GM19463 (cell line): Measurements from ENCODE around the gene COL5A1.
"Not testable (repeated sequence)": the region's sequence is repeated elsewhere in the genome, so short reads cannot be mapped to it uniquely, and the experiment has no call there.

Experiments
- ATAC-seq: cut with Tn5 transposase; IDR thresholded peaks from one replicate; pipeline ENCODE4 v1.9.1; 2021; ENCODE audit warnings: mild to moderate bottlenecking, moderate library complexity; ENCODE audit not compliant: unreplicated experiment

COL5A1 gene

DNA sequence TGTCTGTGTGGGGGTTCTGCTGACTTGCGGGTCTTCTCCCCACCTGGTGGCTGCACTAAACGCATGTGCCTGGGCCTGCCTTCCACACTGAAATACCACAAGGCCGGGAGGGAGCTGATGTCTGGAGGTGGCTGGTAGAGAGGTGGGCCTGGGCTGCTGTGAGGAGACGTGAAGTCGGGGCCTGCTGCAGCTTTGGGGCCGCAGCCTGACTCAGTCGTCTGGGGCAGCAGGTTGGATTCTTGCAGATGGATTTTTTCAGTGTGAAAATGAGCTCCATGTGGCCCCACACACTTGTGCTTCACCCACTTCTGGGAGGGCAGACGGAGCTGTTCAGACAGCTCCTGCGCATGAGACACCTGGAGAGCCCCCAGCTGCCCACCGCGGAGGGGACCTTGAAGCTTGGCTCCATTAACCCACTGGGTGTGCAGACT lies 29.3 kb downstream of the COL5A1 start:
- no peak for ATAC-seq

DNA sequence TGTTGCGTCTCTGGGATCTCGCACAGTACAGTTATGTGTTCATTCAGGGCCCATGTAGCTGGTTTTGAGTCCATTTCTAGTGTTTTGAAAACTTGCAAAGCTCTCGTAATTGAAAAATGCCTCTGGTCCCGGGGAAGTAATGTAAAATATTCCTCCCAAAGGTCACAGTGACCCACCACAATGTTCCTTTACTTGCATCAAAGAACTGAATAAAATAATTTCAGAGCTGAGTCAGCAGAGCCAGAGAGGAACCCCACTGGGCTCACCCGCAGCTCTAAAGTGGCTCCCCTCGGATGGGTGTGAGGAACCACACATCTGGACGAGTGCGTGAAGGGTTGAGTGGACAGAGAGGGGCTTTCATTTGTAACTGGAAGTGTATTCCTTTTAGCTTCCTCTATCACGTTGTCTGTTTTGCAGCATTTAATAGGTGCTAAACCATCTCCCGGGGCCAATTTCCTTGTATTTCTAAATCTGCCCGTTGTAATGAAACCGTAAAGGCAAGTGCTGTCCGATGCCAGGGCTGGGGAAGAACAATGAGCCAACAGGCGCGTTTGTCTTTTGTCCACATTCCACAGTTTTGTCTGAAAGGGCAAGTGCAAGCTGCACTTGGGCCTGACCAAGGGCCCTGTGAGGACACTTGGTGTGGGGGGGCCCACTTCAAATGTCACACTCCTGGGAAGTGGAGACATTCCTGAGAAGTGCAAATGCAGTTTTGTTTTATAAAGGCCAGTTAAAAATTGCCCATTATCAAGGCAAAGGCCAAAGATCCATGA lies 29.9 kb downstream of the COL5A1 start:
- no peak for ATAC-seq

DNA sequence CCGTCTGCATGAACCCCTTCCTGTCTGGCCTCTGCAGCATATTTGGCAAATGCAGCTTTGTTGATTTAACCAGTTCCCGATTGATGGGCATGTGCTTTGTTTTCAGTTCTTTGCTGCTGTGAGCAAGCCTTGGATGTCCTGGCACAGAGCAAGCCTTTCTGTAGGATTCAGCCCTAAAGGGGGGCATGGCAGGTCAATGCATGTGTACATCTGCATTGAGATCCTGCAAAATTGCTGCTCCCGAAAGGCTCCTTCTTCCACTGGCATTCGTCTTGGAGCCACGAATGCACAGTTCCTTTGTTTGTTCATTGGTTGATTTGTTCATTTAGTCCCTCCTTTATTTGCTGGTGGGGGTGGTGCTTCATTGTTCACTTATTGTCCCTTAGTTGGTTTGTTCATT lies 34.8 kb downstream of the COL5A1 start:
- no peak for ATAC-seq

DNA sequence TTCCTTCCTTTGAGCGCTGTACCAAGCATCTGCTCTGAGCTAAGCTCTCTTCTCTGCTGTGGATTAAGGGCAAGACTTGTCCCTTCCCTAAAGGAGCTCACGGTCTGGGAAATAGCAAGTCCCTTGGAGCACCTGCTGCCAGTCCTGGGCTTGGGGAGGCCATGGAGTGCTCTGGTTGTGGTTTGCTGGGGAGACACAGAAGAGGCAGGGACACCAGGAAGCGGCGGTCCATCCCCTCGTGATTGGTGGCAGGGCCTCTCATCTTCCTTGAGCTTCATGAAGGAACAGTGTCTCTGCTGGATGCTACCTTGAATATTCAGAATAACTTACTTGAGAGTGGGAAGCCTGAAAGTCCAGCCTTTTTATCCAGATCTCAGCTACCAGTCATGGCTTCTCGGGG lies 35.3 kb downstream of the COL5A1 start:
- no peak for ATAC-seq

DNA sequence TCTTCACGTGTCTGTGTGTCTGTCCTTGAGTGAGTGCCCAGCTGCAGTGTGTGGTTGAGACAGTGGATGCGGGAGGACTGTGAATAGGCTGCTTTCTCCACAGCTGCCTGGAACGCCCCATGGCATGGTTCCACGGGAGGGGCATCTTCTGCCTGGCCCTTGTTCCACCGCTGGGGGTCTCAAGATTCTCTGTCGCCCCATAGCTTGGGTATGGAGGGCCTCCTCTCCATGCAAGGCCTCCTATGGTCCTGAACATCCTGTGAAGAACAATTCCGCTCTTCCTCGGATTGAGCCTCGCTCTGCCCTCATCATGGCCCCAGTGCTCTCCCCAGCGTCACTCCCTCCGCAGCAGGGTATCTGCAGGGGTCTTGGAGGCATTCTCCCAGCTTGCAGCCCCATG lies 36.1 kb downstream of the COL5A1 start:
- ATAC-seq: no peak

DNA sequence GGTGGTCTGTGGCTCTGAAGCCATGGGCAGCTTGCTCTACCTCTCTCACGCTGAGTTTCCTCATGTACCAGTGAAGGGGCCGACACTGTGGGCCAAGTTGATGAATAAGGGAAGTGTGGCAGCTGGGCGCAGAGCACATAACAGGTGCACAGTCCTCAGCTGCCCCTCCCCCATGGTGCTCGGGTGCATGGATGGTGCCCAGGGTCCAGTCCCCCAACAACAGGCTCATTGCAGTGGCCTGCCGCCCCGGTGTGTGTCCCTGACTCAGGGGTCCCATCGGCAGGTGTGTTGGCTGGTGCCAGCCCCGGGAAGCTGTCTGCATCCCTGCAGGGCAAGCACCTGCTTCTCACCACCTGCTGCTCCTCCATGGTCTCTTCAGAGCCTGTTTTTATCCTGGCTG lies 36.6 kb downstream of the COL5A1 start:
- no peak for ATAC-seq

DNA sequence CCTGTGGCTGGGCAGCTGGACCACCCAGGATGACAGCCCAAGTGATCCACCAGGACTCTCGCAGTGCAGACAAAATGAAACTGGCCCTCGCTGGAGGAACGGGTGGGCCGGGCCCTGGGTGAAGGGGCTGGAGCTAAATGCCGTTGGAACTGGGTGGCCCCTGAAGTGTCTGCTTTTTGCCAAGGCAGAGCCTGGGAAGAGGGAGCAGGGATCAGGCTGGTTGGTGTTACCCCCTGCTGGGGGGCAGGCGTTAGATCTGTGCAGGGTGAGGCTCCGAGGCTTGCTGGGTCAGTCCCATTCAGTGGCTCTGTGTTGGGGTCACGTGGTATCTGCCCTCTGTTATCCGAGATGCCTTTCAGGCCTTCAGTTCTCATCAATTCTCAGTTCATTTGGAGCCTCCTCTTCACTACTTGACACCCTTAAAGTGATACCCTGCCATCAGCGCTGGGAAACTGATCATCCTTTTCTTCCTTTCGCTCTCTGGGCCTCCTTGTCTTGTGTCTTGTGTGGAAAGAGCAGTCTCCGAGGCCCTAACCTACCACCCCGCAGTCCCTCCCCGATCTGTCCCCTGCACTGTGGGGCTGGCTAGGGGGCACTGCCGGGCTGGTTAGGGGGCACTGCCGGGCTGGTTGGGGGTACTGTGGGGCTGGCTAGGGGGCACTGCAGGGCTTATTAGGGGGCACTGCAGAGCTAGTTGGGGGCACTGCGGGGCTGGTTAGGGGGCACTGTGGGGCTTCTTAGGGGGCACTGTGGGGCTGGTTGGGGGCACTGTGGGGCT lies 37.3 kb downstream of the COL5A1 start:
- no peak for ATAC-seq

DNA sequence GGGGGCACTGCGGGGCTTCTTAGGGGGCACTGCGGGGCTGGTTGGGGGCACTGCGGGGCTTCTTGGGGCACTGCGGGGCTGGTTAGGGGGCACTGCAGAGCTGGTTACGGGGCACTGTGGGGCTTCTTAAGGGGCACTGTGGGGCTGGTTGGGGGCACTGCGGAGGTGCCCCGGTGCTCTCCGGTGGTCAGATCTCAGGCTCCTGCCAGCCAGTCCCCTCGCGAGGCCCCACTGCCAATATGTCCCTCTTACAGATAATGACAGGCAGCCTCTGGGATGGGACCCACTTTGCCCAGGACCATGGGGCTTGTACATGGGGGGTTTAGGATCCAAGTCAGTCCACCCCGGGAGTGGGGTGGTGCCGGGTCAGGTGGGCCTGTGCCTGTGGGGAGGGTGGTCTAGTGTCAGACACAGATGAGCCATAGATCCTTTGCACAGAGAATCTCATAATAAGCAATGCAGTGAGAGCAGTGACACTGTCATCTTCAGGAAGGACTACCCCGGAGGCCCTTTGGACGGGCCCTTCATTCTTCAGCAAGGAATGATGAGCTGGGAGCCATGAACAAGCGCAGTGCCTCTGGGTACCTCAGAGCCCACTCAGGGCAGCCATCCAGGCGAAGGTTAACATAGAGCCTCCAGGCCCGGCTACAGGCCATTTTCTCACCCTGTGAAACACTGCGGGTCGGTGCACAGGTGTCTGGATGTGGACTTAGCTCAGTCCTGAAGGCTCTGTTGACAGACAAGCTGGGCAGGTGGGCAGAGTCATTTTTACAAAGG lies 38.2 kb downstream of the COL5A1 start:
- ATAC-seq: no peak

DNA sequence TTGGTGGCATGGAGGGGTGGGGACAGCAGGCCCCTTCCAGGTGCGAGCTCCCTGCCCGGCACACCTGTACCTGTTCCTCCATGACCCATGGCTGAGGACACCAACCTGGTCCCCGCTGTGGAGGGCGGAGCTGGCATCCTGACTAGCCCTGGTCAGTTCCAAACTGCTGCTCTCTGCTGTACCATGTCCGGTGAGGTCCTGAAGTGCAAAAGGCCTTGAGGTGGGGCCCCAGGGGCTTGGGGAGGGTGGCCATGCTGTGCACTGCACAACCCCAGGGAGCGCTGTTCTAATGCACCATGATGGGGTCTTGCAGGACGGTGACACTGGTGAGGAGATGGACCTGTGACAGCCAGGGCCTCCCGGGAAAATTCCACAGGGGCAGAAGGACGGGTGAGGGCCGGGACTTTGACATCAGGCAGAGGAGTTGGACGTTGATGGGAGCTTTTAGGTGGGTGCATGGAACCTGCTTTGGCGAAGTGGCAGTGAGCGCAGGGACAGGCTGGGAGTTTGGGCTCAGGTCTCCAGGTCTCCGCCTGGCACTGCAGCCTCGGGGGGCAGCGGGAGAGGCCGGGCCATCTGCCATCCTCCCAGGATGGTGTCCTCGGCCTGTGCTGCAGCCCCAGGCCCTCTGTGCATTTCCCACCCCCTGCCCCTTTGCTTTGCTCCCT lies 38.9 kb downstream of the COL5A1 start:
- ATAC-seq: no peak

DNA sequence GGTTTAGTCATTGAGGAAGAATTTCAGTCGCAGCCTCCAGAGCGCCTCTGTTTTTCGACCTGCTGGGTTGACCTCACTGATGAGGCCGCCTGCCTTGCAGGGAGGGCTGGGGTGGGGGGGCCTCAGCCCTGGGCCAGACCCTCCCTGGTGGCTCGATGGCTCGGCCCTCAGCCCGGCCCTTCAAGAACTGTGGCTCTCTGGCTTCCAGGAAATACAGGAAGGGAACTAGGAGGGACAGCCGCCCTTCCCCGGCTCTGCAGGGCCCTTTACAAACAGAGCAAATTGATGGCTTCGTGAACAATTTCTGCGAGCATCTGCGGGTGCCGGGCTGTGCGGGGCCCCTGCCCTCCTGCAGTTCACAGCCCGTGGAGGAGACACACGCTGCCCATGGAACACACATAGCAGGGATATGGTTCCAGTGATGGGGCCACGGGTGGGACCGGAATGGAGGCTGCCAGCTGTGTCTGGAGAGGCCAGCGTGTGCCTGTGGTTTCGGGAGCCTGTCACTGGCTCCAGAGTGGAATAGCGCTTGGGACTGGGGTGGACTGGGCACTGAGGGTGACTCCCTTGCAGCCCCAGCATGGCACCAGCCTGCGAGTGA lies 39.6 kb downstream of the COL5A1 start:
- ATAC-seq: no peak

DNA sequence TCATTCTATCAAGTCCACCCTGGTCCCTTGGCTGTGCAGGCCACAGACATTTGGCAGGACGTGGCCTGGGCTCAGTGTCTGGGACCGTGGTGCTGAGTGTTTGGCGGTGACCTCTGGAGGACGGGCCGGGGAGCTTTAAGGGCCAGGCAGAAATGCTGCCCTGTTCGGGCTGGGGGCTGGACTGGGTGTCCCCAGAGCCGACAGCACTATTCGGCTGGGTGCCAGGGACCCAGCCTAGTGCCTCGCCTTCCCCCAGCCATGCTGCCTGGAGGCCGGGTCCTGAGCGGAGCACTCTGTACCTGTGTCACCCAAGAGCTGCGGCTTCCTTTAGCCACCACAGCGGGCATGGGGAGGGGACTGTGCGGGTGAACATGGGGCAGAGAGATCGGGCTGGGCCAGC lies 40.4 kb downstream of the COL5A1 start:
- ATAC-seq: no peak

DNA sequence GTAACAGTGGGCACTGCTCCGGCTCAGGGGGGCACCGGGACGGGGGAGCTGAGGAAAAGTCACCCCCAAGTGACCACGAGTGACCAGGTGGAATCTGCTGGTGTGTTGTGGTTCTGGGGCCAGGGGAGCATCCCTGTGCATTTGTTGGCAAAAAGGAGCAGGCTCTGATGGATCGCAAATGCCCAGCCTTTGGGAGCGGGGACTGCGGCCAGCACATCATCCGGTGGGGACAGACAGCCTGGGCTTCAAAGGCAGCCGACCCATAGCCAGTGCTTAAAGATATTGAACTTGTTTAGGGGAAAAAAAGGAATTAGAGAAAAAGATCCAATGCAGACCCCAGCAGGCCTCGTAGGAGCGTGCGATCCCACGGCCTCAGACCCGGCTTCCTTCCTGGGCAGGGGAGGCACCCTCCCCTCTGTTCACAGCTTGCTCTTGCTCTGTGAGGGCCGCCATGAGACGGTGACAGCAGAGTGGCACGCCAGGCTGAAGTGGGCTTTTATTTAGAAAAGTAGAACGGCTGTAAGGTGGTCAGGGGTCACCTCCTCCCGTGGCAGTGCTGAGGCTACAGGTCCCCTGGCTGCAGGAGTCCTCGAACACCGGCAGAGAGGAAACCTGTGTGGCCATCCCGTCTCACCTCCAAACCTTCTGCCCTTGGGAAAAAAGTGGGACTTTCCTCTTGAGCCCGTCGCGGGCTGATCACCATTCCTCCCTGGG lies 41.2 kb downstream of the COL5A1 start:
- ATAC-seq: no peak

DNA sequence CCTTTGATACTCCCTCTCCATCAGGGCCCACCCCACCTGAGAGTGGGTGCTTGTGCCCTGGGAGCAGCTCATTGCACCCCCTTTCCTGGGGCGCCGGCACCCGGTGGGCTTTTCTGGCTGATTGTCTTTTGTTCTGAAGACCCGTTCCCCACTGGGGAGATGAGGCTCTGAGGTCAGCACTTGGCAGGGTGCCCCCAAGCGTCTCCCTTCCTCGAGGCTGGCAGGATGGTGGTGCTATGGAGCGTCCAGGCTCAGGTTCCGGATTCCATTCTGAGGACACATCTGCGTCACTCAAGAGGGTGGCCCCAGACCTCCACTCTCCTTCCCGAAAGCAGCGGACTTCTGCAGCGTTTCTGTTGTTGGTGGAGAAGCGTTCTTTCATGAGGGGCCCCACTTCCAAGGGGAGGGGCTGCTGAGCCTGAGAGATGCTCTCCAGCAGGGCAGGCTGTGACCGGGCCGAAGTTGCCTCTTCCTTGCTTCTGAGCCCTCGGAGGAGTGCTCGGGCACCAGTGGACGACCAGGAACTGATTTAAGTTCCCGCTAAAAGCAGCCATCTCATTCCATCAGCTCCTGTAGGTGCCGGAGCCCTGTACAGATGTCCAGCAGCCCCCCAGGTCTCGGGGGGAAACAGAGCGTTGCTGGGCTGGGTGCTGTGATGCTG lies 42.2 kb downstream of the COL5A1 start:
- ATAC-seq: no peak

DNA sequence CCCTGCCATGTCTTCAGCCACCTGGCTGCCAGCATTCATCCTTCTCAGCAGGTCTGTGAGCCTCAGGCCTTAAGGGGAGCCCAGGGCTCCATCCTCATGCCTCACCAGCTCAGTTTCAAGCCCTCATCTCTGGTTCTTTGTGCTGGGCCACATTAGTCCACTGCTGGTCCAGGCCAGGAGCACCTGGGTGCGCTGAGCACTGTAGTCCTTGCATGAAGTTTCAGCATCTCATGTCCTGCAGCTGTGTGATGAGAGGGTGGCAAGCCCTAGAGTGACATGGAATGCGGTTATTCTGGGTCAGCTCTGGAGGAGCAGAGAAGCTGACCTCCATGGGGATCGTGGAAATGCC lies 42.7 kb downstream of the COL5A1 start:
- no peak for ATAC-seq

DNA sequence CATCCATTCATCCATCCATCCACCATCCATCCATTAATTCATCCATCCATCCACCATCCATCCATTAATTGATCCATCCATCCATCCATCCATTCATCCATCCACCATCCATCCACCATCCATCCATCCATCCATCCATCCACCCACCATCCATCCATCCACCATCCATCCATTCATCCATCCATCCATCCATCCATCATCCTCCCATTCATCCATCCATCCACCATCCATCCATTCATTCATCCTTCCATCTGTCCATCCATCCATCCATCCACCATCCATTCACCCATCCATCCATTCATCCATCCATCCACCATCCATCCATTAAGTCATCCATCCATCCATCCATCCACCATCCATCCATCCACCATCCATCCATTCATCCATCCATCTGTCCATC lies 43.3 kb downstream of the COL5A1 start:
- not testable (repeated sequence) for ATAC-seq

DNA sequence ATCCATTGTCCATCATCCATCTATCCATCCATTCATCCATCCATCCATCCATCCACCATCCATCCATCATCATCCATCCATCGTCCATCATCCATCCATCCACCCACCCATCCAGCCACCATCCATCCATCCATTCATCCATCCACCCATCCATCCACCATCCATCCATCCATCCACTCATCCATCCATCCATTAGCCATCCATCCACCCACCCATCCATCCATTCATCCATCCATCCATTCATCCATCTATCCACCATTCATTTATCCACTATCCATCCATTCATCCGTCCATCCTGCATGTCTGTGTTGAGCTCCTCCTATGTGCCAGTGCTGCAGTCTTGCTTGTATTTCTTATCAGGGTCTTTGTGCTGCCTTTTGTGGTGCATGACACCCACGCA lies 44.2 kb downstream of the COL5A1 start:
- no peak for ATAC-seq

DNA sequence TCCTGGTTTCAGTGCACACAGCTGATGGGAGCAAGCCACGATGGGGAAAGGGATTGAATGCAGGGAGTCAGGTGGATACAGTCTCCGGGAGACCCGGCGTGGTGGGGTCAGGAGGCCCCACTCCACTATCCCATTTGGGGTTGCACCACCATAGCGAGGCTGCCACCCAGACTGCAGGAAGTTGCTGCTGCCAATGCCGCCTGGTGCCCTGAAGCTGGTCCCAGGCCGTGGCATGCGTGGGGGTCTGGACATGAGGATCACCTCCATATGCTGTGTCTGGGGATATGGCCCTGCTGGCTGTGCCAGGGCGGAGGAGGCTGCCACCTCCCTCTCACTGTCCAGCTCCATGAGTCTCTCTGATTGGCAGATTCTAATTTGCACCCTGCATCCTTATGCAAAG lies 45.3 kb downstream of the COL5A1 start:
- ATAC-seq: no peak

DNA sequence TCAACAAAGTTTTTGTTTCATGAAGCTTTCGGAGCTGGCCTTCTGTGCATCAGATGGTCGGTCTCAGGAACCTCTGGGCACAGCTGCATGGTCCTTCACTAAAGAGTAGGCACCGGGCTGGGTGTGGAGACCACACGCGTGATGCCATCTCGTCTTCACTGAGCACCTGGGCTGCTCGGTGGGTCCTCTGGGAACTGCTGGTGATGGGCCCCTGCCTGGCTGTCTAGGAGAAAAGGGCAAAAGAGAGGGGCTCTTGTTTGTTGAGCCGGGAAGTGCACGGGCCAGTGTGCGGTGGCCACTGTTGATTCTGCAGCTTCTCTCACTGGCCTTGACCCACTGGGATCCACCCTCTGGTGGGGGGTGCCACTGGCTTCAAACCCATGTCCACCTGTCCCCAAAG lies 46.0 kb downstream of the COL5A1 start:
- ATAC-seq: no peak

DNA sequence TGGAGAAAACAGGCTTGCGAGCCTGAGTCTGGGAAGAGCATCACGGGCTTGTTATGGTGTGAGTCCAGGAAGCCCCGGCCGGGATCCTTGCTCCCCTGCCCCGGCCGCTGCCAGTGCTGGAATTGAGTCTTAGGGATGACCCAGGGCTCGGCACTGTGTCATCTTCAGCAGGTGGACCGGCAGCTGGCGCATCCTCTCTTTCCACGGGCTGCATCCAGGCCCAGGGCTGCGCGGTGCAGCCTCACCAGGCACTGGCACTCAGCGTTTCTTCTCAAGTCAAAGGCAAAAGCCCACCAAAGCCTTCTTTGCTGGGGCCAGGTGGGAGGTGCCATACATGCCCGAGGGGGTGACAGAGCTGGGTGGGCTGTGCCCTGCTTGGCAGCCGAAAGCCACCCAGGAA lies 46.6 kb downstream of the COL5A1 start:
- ATAC-seq: no peak
